CD4-positive, alpha-beta T cell treated with Interleukin-21 for 1 hour (primary cell): ENCODE measurements around the gene CPPED1.
"Not testable (repeated sequence)": the region's sequence is repeated elsewhere in the genome, so short reads cannot be mapped to it uniquely, and the experiment has no call there.

Source experiments
- DNase-seq: peaks from one replicate; pipeline ENCODE4 v3.0.0-alpha.2; 2020

CPPED1 gene

GRCh38 chr16:12801511-12802042, 2.1 kb downstream of the CPPED1 start:
- peak; percentile 22 for DNase-seq

- DNase-seq, result no peak
These were observed 2.9 kb downstream of the CPPED1 start for GRCh38 chr16:12800817-12801216.

DNA sequence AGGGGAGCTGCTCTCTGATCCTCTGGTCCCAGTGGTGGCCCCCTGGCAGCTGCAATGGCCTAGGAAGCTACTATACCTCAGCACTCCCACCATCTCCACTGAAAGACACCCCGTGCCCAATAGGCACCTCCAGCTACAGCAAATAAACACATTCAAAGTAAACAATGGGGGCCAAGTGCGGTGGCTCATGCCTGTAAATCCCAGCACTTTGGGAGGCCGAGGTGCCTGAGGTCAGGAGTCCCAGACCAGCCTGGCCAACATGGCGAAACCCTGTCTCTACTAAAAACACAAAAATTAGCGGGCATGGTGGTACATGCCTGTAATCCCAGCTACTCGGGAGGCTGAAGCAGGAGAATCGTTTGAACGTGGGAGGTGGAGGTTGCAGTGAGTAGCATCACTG, 3.7 kb downstream of the CPPED1 start:
- DNase-seq, result not testable (repeated sequence)

DNA sequence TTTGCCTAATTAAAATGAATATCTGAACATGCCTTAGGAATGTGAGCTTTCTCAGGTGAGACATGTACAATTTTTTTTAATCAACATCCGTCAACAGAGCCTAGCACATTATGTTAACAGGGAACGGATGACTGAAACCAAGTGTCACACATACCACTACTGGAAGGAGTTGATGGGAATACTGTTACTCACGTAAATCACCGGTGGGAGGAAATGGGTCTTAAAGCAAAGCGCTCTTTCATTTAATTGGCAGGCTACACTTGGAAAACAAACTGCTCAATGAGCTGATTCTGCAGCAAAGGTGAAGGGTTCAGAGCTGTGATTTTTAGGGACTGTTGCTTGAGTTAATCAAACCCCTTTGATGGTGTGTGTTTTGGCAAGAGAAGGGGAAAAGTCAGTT, 4.8 kb downstream of the CPPED1 start:
- no peak for DNase-seq

GRCh38 chr16:12798171-12798570, 5.5 kb downstream of the CPPED1 start:
- DNase-seq, result no peak

DNA sequence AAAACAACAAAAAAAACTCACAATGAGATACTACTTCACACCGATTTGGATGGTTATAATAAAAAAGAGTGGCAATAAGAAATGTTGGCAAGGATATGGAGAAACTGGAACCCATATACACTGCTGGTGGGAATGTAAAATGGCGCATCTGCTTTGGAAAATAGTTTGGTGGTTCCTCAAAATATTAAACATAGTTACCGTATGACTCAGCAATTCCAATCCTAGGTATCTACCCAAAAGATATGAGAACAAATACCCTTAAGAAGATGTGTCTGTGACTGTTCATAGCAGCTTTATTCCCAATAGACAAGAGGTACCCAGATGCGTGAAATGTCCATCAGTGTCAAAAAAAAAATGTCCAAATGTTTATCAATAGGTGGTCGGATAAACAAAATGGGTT, 7.2 kb downstream of the CPPED1 start:
- no peak for DNase-seq

- DNase-seq, result no peak
These were observed 8.9 kb downstream of the CPPED1 start for GRCh38 chr16:12794486-12795387.

DNA sequence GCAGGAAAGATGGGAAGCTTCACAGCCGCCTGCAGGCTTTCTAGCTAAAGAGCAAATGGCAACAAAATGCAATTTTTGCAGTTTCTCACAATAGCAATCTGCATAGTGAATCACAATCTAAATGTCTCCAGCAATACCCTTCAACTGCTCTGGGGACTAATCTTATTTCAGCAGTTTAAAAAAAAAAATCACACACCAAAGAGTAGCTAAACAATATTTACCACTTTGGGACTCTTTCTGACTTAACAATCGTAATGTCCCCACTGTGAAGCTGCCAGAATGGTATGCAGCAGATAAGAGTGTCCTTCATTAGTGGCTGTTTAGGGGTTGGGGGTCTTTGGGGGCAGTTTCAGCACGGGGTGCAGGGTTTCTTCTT, 9.8 kb downstream of the CPPED1 start:
- no peak for DNase-seq

GRCh38 chr16:12793120-12793864, 10.4 kb downstream of the CPPED1 start:
- DNase-seq, result no peak

GRCh38 chr16:12792528-12792927, 11.2 kb downstream of the CPPED1 start:
- DNase-seq, result not testable (repeated sequence)

- no peak for DNase-seq
These were observed 12.3 kb downstream of the CPPED1 start for GRCh38 chr16:12791340-12791739.

GRCh38 chr16:12788758-12789157, 14.9 kb downstream of the CPPED1 start:
- no peak for DNase-seq

DNA sequence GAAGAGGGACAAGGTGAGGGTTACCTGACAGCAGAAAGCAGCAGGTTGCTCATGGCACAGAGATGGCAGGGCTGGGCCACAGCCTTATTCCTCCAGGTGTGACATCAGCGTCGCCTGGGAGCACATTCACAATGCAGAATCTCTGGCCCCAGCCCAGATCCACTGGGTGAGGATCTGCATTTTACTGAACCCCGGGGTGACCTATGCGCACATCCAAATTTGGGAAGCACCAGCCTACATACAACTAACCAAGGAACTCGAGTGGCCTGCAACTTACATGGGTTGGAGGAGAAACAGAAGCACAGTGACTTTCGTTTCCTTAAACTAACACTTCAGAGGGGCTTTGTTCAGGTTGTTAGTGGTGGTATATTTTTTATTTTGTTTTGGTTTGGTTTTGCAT, 17.6 kb downstream of the CPPED1 start:
- no peak for DNase-seq

DNA sequence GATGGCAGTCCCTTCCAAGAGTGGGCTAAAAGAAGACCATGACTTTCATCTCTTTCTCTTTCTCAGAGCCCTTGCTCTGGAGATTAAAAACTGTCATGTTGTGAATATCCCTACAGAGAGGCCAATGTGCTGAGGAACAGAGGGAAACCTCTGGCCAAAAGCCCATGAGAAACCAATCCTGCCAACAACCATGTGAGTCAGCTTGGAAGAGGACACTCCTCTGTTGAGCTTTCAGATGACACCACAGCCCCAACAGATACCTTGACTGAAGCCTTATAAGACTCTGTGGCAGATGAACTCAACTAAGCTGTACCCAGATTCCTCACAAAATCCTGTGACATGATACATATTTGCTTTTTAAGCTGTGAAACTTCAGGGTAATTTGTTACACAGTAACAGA, 19.6 kb downstream of the CPPED1 start:
- DNase-seq, result no peak

GRCh38 chr16:12781777-12782176, 21.9 kb downstream of the CPPED1 start:
- no peak for DNase-seq

DNA sequence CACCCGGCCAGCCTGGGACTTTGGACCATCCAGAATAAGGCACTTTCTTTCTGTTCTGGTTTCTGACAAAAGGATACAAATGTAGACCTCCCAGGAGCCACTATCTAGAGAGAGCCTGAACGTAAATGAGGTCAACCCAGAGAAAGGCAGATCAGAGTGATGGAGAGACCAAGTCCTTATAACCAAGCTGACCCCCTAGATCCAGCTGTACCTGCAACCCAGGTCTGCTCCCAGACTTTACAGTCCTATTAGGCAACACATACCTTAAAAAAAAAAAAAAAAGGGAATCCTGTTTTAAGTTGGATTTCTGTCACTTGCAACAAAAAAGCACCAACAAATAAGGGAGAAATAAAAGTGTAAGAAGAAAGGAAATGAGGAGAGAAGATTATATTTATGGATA, 23.2 kb downstream of the CPPED1 start:
- no peak for DNase-seq

DNA sequence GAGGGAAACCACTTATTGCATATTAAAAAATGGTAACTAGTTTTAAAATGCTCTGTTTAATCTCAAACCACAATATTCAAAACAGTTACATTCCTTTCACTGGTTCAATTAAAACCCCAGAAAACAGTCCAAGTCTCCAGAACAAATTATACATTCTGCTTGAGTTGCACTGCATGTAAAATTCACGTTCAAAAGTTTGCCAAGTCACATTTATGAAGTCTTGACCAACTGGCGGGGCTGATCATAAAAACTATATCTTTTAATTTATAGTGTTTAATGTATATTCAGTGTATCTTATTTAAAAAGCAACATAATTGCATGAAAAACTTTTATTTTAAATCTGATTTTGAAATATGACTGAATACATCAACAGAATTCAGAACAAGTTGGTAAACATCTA, 25.0 kb downstream of the CPPED1 start:
- no peak for DNase-seq

DNA sequence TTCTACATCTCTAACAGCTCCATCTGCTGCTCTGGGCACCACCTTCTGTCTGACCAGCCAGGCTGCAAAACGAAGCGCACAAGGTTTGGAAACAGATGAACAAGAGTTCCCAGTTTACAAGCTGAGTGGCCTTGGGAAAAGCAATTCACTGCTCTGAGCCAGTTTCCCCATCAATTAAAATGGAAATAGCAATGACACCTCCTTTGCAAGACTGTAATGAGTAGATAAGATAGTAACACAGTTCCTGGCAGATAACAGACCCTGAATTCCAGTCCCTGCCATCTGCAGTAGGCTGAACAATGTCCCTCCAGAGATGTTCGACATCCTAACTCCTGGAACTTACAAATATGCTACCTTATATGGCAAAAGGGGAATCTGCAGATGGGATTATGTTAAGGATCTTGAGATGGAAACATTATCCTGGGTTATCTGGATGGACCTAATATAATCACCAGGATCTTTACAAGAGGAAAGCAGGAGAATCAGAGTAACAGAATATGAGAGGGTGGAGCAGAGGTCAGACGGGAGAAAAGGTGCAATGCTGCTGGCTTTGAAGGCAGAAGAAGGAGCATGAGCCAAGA, 27.9 kb downstream of the CPPED1 start:
- no peak for DNase-seq

DNA sequence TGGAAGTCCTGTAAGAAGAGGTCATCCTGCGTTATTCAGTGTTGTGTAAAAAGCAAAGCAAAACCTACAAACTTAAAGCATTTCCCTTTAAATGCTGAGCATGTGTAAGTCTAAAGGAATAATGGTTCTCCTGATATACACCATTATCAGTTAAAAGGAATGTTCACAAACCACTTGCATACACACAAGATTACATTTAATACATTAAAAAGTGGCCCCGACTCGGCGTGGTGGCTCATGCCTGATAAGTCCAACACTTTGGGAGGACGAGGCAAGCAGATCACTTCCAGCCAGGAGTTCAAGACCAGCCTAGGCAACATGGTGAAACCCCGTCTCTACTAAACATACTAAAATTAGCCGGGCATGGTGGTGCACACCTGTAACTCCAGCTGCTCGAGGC, 30.5 kb downstream of the CPPED1 start:
- DNase-seq, result no peak

- no peak for DNase-seq
These were observed 32.3 kb downstream of the CPPED1 start for GRCh38 chr16:12771341-12771798.

- DNase-seq, result no peak
These were observed 34.2 kb downstream of the CPPED1 start for GRCh38 chr16:12769525-12769924.

DNA sequence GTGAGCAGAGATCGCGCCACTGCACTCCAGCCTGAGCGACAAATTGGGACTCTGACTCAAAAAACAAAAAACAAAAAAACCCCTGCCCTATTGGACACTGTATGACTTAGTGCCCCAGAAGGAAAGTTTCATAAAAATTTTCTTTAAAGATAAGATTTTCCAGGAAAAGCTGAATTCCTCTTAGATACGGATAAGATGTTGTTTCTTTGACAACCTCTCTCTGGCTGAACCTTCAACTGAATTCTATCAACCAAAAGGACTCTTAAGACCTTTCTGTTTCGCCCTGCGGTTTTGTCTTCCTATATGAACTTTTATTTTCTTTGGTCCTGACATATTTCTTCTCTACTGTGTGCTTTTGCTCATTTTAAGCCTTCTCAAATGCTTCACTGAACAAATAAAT, 35.8 kb downstream of the CPPED1 start:
- DNase-seq, result peak; percentile 4

DNA sequence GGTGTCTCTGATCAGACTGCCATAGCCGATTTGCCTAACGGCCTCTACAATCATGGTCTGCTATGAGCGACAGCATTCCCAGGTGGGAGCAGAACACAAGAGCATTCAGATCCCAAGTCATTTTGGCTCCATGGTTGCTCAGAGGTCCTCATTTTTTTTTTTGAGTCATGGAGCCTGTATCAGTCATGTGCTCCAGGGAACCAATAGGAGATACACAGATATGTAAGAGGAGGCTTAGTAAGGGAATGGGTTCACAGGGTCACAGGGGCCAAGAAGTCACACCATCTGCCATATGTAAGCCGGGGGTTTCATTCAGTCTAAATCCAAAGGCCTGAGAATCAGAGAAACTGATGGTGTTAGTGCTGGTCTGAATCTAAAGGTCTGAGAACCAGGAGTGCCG, 36.8 kb downstream of the CPPED1 start:
- no peak for DNase-seq

DNA sequence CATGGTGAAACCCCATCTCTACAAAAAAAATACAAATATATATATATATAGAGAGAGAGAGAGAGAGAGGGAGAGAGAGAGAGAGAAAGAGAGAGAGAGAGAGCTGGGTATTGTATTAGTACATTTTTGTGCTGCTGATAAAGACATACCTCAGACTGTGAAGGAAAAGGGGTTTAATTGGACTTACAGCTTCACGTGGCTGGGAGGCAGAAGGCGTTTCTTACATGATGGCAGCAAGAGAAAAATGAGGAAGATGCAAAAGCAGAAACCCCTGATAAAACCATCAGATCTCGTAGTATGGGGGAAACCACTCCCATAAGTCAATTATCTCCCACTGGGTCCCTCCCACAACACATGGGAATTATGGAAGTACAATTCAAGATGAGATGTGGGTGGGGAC, 37.5 kb downstream of the CPPED1 start:
- DNase-seq, result not testable (repeated sequence)
